MCF 10A (cell line): ENCODE data around the gene MTUS2. TPM values are rescaled to one million over a fixed set of nuclear protein-coding genes. Genes with fewer than 3 reads are reported as not detected.
A peak's percentile ranks its signal among the peaks of the same experiment; 100 is the strongest.

Source experiments
- BruUV-seq: library from RNA; stranded (reverse); fragments of 400-500 nt; replicated peaks from 2 replicates; lab custom pipeline; 2021; lab: Mats Ljungman, UMichigan
- CTCF ChIA-PET: fragments of 300-600 bp; sonication (Branson Sonifier 250); formaldehyde crosslinking; extraction: SDS; loops from one replicate; lab custom pipeline; 2021; ENCODE audit warnings: antibody characterized with exemption, inconsistent platforms; lab: Yijun Ruan, JAX
- POLR2A ChIA-PET: fragments of 300-600, 350-650 bp; sonication (Branson Sonifier 250); formaldehyde crosslinking; extraction: SDS; loops from one replicate; lab custom pipeline; 2020; ENCODE audit warnings: antibody characterized with exemption, inconsistent platforms; lab: Yijun Ruan, JAX
- DNase-seq: peaks from one replicate; pipeline ENCODE4 v3.0.0-alpha.2; 2018; ENCODE audit not compliant: unreplicated experiment
- H3K27ac Mint-ChIP-seq: one replicate; pipeline ENCODE4 v1.8.0; 2022; ENCODE audit warnings: mild to moderate bottlenecking, low read depth, mixed read lengths; ENCODE audit not compliant: unreplicated experiment
- H3K27me3 Mint-ChIP-seq: one replicate; pipeline ENCODE4 v1.8.0; 2022; ENCODE audit warnings: mixed read lengths; ENCODE audit not compliant: insufficient read depth, unreplicated experiment
- H3K36me3 Mint-ChIP-seq: one replicate; pipeline ENCODE4 v1.8.0; 2022; ENCODE audit warnings: mild to moderate bottlenecking, moderate library complexity, mixed read lengths; ENCODE audit not compliant: insufficient read depth, unreplicated experiment
- H3K4me1 Mint-ChIP-seq: one replicate; pipeline ENCODE4 v1.8.0; 2022; ENCODE audit warnings: mixed read lengths; ENCODE audit not compliant: insufficient read depth, unreplicated experiment
- H3K4me3 Mint-ChIP-seq: one replicate; pipeline ENCODE4 v1.8.0; 2022; ENCODE audit warnings: mild to moderate bottlenecking, moderate library complexity, mixed read lengths; ENCODE audit not compliant: unreplicated experiment
- H3K9me3 Mint-ChIP-seq: one replicate; pipeline ENCODE4 v1.8.0; 2022; ENCODE audit warnings: mixed read lengths; ENCODE audit not compliant: unreplicated experiment
- intact Hi-C: fragments of 100-400 bp; cut with micrococcal nuclease; formaldehyde crosslinking; loops from 2 replicates; pipeline ENCODE4 v1.14.1; 2022
- total RNA-seq: library from RNA; stranded (reverse); gene quantifications from 2 replicates; pipeline ENCODE4 v1.2.3, GENCODE V29; 2022
- TF ChIP-seq, protein P1 (sequence below): fragments of 200-600 bp; IDR thresholded peaks from one replicate; pipeline ENCODE4 v1.8.0; 2022; ENCODE audit warnings: antibody characterized with exemption, mild to moderate bottlenecking; ENCODE audit not compliant: unreplicated experiment

Gene MTUS2
- total RNA-seq, 1 experiment from 2014 or later: not detected

DNA sequence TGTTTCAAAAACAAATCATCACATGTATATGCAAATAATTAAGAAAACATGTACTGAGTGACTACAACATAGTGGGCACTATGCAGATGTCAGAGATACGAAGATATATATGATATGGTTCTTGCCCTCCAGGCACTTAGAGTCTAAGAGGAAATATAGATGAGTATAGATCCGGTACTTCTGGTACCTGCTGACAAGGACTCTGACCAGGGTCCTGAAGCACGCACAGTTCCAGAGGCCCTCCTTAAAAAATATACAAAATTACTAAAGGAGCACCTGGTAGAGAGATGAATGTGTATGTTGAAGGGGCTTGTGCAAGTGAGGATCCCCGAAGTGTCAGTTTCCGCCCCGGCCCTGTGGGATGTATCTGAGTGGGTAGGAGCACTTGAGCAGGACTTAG lies 31.3 kb downstream of the MTUS2 start:
- no peak overlapping the region for H3K27ac Mint-ChIP-seq
- TF ChIP-seq, protein P1, sequence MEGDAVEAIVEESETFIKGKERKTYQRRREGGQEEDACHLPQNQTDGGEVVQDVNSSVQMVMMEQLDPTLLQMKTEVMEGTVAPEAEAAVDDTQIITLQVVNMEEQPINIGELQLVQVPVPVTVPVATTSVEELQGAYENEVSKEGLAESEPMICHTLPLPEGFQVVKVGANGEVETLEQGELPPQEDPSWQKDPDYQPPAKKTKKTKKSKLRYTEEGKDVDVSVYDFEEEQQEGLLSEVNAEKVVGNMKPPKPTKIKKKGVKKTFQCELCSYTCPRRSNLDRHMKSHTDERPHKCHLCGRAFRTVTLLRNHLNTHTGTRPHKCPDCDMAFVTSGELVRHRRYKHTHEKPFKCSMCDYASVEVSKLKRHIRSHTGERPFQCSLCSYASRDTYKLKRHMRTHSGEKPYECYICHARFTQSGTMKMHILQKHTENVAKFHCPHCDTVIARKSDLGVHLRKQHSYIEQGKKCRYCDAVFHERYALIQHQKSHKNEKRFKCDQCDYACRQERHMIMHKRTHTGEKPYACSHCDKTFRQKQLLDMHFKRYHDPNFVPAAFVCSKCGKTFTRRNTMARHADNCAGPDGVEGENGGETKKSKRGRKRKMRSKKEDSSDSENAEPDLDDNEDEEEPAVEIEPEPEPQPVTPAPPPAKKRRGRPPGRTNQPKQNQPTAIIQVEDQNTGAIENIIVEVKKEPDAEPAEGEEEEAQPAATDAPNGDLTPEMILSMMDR: no peak
- POLR2A ChIA-PET: interaction anchor here (0.7 kb wide), 1 partner anchor 146 kb away, joined by 3 read pairs; no protein-coding TSS in a partner anchor

DNA sequence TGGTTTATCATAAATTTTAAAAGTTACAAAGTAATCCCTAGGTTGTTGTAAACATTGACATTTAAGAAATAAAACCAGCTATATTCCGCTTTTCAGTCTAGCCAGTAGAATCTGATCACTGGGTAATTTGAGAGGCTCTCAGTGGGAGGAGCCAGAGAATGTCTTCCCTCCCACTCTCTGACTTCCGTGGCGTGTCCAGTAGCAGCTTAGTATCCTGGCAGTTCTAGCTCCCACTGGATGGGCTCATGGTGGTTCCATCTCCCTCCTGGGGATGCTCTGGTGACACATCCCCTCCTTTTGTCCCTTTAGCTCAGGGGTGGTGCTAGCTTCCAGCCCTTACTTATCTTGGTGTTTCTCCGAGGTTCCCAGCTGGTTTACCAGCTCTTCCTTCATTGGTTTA lies 34.5 kb downstream of the MTUS2 start:
- Mint-ChIP-seq H3K27ac (no peak overlapping the region), H3K36me3 (no peaks in the 10 kb centered on the region), H3K4me1 (no peaks in the 10 kb centered on the region), H3K9me3 (peaks cover 8% of the 10 kb centered on the region), H3K27me3 (peaks cover 12% of the 10 kb centered on the region), H3K4me3 (no peak overlapping the region)
- peak; percentile 28 for DNase-seq
- BruUV-seq: no TSS peak
- intact Hi-C loops: no loop called here
- TF ChIP-seq, protein P1: no peak
- ChIA-PET POLR2A (interaction anchor here (0.7 to 0.8 kb wide), 3 partner anchors 8 to 549 kb away, joined by 3 read pairs; no protein-coding TSS in a partner anchor), CTCF (interaction anchor here (0.5 to 0.6 kb wide), 2 partner anchors 29 to 30 kb away, joined by 3 read pairs; no protein-coding TSS in a partner anchor)

More for the DNA sequence above, 31.3 kb downstream of the MTUS2 start:
- H3K27me3 Mint-ChIP-seq: no peaks in the 10 kb centered on the region
- CTCF ChIA-PET: interaction anchor here (0.6 to 1.1 kb wide), 2 partner anchors 14 to 96 kb away, joined by 3 to 4 read pairs; no protein-coding TSS in a partner anchor
- intact Hi-C loops: no loop called here
- DNase-seq: no peak
- H3K4me3 Mint-ChIP-seq: no peak overlapping the region
- peaks cover 8% of the 10 kb centered on the region for H3K9me3 Mint-ChIP-seq
- BruUV-seq: no TSS peak
- H3K36me3 Mint-ChIP-seq: no peaks in the 10 kb centered on the region
- no peaks in the 10 kb centered on the region for H3K4me1 Mint-ChIP-seq

DNA sequence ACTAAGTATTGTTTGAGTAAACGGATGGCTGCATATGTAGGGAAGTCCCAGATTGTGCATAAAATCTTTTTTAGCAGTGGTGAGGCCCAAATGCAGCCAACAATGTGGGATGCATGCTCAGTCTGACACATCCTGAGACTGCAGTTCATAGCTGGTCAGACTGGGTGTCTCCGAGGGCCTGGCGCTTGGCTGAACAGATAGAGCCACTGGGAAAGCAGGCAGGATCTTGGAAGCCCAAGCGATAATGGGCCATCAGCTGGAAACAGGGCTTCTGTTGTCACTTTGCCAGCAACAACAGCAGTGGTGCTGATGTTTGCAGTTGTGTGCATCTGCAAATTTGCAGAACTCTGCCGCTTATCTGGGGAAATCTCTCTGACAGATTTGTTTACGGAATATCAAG lies 36.1 kb downstream of the MTUS2 start:
- no peaks in the 10 kb centered on the region for H3K36me3 Mint-ChIP-seq
- H3K9me3 Mint-ChIP-seq: peaks cover 8% of the 10 kb centered on the region
- H3K27ac Mint-ChIP-seq: no peak overlapping the region
- H3K27me3 Mint-ChIP-seq: peaks cover 12% of the 10 kb centered on the region
- intact Hi-C loops: no loop called here
- DNase-seq: no peak
- TF ChIP-seq, protein P1: no peak
- H3K4me3 Mint-ChIP-seq: no peak overlapping the region
- POLR2A ChIA-PET: no interaction called here
- BruUV-seq: no TSS peak
- no peaks in the 10 kb centered on the region for H3K4me1 Mint-ChIP-seq
- CTCF ChIA-PET: no interaction called here

DNA sequence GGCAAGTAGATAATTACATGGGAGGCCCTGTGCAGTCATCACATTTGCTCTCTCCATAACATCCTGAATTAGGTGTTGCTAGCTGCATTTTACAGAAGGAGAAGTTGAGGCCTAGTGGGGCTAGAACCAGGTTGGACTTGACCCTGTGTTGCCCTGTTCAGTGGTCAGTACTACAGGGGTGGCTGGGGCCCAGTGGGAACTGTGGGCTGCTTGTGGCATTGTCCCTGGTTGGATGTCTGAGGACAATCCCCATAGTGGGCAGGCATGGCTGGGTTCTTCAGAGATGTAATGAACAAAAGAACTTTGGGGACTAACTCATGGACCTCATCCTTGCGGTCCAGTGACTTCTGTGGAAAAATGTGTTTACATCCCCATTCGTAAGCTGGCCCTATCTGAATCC lies 38.9 kb downstream of the MTUS2 start:
- Mint-ChIP-seq H3K4me3 (no peak overlapping the region), H3K4me1 (no peaks in the 10 kb centered on the region), H3K27me3 (peaks cover 12% of the 10 kb centered on the region), H3K9me3 (peaks cover 8% of the 10 kb centered on the region), H3K36me3 (no peaks in the 10 kb centered on the region), H3K27ac (no peak overlapping the region)
- DNase-seq: no peak
- TF ChIP-seq, protein P1: no peak
- CTCF ChIA-PET: interaction anchor here (0.6 kb wide), 1 partner anchor 14 kb away, joined by 4 read pairs; no protein-coding TSS in a partner anchor
- intact Hi-C loops: no loop called here
- no TSS peak for BruUV-seq
- POLR2A ChIA-PET: no interaction called here
